D721Med (cell line): Measurements from ENCODE around the gene PTPRM.

ENCODE experiments used
- DNase-seq: peaks from one replicate; pipeline ENCODE4 v3.0.0; 2011; ENCODE audit warnings: low spot score; ENCODE audit not compliant: insufficient read length
- FAIRE-seq: peaks from 2 replicates; lab custom pipeline; 2011; peaks lifted over from hg19 to GRCh38; lab: Jason Lieb, UNC
- CTCF ChIP-seq: IDR thresholded peaks from 2 replicates; pipeline ENCODE4 v1.5.1; 2012; ENCODE audit warnings: mild to moderate bottlenecking, control low read depth; ENCODE audit not compliant: insufficient read depth; ENCODE audit errors: missing control alignments

Gene PTPRM

GRCh38 chr18:8260319-8260718 is 693.2 kb downstream of the PTPRM start:
- DNase-seq (no peak), FAIRE-seq (no peak)

GRCh38 chr18:8260827-8261226 is 693.7 kb downstream of the PTPRM start:
- no peak for TF ChIP-seq CTCF
- DNase-seq (no peak), FAIRE-seq (no peak)

More at GRCh38 chr18:8260319-8260718, 693.2 kb downstream of the PTPRM start:
- TF ChIP-seq CTCF, result no peak

GRCh38 chr18:8261651-8262091 is 694.6 kb downstream of the PTPRM start:
- no peak for TF ChIP-seq CTCF

GRCh38 chr18:8262221-8262620 is 695.1 kb downstream of the PTPRM start:
- DNase-seq (no peak), FAIRE-seq (no peak)

More at GRCh38 chr18:8261651-8262091, 694.6 kb downstream of the PTPRM start:
- FAIRE-seq, result no peak
- DNase-seq, result no peak

GRCh38 chr18:8264116-8264515 is 697.0 kb downstream of the PTPRM start:
- no peak for FAIRE-seq
- no peak for DNase-seq
- TF ChIP-seq CTCF, result no peak

More at GRCh38 chr18:8262221-8262620, 695.1 kb downstream of the PTPRM start:
- TF ChIP-seq CTCF, result no peak

GRCh38 chr18:8264861-8265411 is 697.8 kb downstream of the PTPRM start:
- FAIRE-seq (no peak), DNase-seq (no peak)

More at GRCh38 chr18:8264861-8265411, 697.8 kb downstream of the PTPRM start:
- no peak for TF ChIP-seq CTCF
